ENCODE results near the gene MAU2. TPM values are rescaled to one million over a fixed set of nuclear protein-coding genes. Genes with fewer than 3 reads are reported as not detected.

MAU2 gene
- total and polyA plus RNA-seq, 10 of the 15 experiments (the other 5 are each of a cell fraction or from before 2014, with no cell fraction given): 1.8 to 47.2 (median 22.1) TPM

GRCh38 chr19:19341026-19341425 lies 20.4 kb downstream of the MAU2 start:
- peaks cover 13 to 45% of the 10 kb centered on the region in 2 experiments; a peak in 3 of 4 replicates for H3K36me3 ChIP-seq (ENCODE audit: control insufficient read depth in 2 of 2, insufficient read depth in 2 of 2, low read length in 1 of 2)
- H3K27ac ChIP-seq (ENCODE audit: control insufficient read depth, insufficient read depth): no peak overlapping the region
- no peaks in the 10 kb centered on the region for H3K4me1 ChIP-seq (ENCODE audit: control insufficient read depth, insufficient read depth, low read length)
- no peaks in the 10 kb centered on the region for H3K79me2 ChIP-seq (ENCODE audit: control insufficient read depth, insufficient read depth, low read length)
- in situ Hi-C loops (cut with MboI) (no loop called here), intact Hi-C loops (cut with micrococcal nuclease; ENCODE audit: unreplicated experiment) (no loop called here)
- H3K27me3 ChIP-seq (replicated peaks in 1 of 2; ENCODE audit: control insufficient read depth in 2 of 2, insufficient read depth in 2 of 2, low read length in 1 of 2): no peaks in the 10 kb centered on the region
- no peak overlapping the region for H3K4me3 ChIP-seq
- H2AFZ ChIP-seq (ENCODE audit: control insufficient read depth, low read depth, low read length): no peak overlapping the region
- ChIA-PET RAD21 (ENCODE audit: unreplicated experiment) (no interaction called here), SMC1A (ENCODE audit: uncharacterized antibody, unreplicated experiment) (no interaction called here), POLR2A (no interaction called here), CTCF (no interaction called here)
- 92% methylated on average over 11 of the region's 11 CpGs for WGBS (ENCODE audit: insufficient coverage, insufficient replicate concordance, low lambda C conversion rate, missing lambda C conversion rate)
- no peak overlapping the region for H3K9ac ChIP-seq (ENCODE audit: control insufficient read depth, insufficient read depth, low read length)
- no peak overlapping the region for H3K4me2 ChIP-seq (ENCODE audit: control insufficient read depth, insufficient read depth)
- ATAC-seq: no peak
- DNase-seq (ENCODE audit: low read depth, low spot score): no peak
- H3K9me3 ChIP-seq (replicated peaks; ENCODE audit: control insufficient read depth, insufficient read depth, low read length): no peaks in the 10 kb centered on the region
- no peak for FAIRE-seq
- H4K20me1 ChIP-seq (ENCODE audit: control insufficient read depth, insufficient read depth): no peaks in the 10 kb centered on the region
- no TSS peak for BruUV-seq (replicated peaks)
- TF ChIP-seq POLR2A (IDR thresholded peaks at IDR 0.05; ENCODE audit: low read depth, low read length) (peak; percentile 52; the same call in 1 of the 2 replicates), TBL1XR1 (IDR thresholded peaks at IDR 0.05; ENCODE audit: low read depth, low read length) (no peak)

DNA sequence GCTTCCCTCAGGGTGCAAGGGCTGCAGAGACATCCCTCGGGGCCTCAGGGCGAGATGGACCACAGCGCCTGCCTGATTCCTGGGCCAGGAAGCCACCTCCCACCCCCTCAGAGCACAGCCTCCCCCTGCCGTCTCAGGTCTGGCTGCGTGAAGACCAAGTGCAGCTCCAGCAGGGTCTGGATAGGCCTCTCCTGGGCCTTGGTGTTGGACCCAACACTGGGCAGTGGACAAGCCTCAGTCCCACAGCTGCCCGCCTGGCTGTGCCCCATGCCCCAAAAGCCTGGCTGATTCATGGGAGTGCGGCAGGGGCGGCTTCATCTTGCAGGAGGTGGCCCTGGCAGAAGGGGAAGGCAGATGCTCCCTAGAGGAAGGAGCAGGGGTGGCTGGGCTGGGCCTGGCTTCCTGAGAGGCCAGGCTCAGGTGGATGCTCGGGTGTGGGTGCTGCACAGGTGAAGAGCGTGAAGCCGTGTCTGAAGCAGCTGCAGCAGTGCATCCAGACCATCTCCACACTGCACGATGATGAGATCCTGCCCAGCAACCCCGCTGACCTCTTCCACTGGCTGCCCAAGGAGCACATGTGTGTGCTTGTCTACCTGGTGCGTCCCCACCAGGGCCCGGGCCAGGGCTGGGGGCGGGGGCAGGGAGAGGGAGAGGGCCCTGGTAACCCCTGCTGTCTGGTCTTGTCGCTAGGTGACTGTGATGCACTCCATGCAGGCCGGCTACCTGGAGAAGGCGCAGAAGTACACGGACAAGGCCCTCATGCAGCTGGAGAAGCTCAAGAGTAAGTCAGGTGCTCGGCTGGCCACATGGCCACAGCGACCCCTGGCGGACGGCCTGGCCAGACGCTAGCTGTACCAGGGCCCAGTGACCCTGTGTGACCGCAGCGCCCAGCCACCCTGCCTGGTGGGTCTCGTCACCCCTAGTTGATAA lies 21.7 kb downstream of the MAU2 start:
- Histone ChIP-seq H3K4me1 (ENCODE audit: control insufficient read depth, insufficient read depth, low read length) (no peaks in the 10 kb centered on the region), H3K9ac (ENCODE audit: control insufficient read depth, insufficient read depth, low read length) (no peak overlapping the region), H3K79me2 (ENCODE audit: control insufficient read depth, insufficient read depth, low read length) (no peaks in the 10 kb centered on the region), H3K4me2 (ENCODE audit: control insufficient read depth, insufficient read depth) (no peak overlapping the region), H4K20me1 (ENCODE audit: control insufficient read depth, insufficient read depth) (no peaks in the 10 kb centered on the region), H3K4me3 (no peak overlapping the region), H3K36me3 (ENCODE audit: control insufficient read depth in 2 of 2, insufficient read depth in 2 of 2, low read length in 1 of 2) (peaks cover 6 to 42% of the 10 kb centered on the region in 2 experiments; a peak in 3 of 4 replicates), H3K27ac (ENCODE audit: control insufficient read depth, insufficient read depth) (no peak overlapping the region), H3K9me3 (replicated peaks; ENCODE audit: control insufficient read depth, insufficient read depth, low read length) (no peaks in the 10 kb centered on the region), H3K27me3 (replicated peaks in 1 of 2; ENCODE audit: control insufficient read depth in 2 of 2, insufficient read depth in 2 of 2, low read length in 1 of 2) (no peaks in the 10 kb centered on the region), H2AFZ (ENCODE audit: control insufficient read depth, low read depth, low read length) (no peak overlapping the region)
- RAD21 ChIA-PET (ENCODE audit: unreplicated experiment): no interaction called here
- no peak for DNase-seq (ENCODE audit: low read depth, low spot score)
- POLR2A ChIA-PET: no interaction called here
- BruUV-seq (replicated peaks): no TSS peak
- SMC1A ChIA-PET (ENCODE audit: uncharacterized antibody, unreplicated experiment): no interaction called here
- in situ Hi-C loops (cut with MboI): no loop called here
- ATAC-seq: peak; percentile 95
- intact Hi-C loops (cut with micrococcal nuclease; ENCODE audit: unreplicated experiment): no loop called here
- FAIRE-seq: no peak
- TF ChIP-seq, protein P1, sequence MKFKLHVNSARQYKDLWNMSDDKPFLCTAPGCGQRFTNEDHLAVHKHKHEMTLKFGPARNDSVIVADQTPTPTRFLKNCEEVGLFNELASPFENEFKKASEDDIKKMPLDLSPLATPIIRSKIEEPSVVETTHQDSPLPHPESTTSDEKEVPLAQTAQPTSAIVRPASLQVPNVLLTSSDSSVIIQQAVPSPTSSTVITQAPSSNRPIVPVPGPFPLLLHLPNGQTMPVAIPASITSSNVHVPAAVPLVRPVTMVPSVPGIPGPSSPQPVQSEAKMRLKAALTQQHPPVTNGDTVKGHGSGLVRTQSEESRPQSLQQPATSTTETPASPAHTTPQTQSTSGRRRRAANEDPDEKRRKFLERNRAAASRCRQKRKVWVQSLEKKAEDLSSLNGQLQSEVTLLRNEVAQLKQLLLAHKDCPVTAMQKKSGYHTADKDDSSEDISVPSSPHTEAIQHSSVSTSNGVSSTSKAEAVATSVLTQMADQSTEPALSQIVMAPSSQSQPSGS (IDR thresholded peaks at IDR 0.05; ENCODE audit: low read length): no peak
- TF ChIP-seq, protein P2, sequence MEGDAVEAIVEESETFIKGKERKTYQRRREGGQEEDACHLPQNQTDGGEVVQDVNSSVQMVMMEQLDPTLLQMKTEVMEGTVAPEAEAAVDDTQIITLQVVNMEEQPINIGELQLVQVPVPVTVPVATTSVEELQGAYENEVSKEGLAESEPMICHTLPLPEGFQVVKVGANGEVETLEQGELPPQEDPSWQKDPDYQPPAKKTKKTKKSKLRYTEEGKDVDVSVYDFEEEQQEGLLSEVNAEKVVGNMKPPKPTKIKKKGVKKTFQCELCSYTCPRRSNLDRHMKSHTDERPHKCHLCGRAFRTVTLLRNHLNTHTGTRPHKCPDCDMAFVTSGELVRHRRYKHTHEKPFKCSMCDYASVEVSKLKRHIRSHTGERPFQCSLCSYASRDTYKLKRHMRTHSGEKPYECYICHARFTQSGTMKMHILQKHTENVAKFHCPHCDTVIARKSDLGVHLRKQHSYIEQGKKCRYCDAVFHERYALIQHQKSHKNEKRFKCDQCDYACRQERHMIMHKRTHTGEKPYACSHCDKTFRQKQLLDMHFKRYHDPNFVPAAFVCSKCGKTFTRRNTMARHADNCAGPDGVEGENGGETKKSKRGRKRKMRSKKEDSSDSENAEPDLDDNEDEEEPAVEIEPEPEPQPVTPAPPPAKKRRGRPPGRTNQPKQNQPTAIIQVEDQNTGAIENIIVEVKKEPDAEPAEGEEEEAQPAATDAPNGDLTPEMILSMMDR (IDR thresholded peaks at IDR 0.05 in 2 of 3, conservative IDR thresholded peaks at IDR 0.05 in 1 of 3; ENCODE audit: control insufficient read depth in 2 of 3, extremely low read depth in 1 of 3, insufficient read depth in 1 of 3, low read depth in 3 of 3, low read length in 3 of 3): peak; percentile 53 to 86 (median 72)
- TF ChIP-seq NR2F1 (conservative IDR thresholded peaks at IDR 0.05) (0 out of 2 replicates have a peak, but pooled peaks have one; percentile 23), BHLHE40 (IDR thresholded peaks at IDR 0.05; ENCODE audit: borderline replicate concordance in 1 of 2, low read depth in 2 of 2, low read length in 1 of 2) (peak in 1 of 2 experiments; percentile 24; a peak in 1 of 4 replicates), SMARCA5 (IDR thresholded peaks at IDR 0.05) (no peak), RAD21 (IDR thresholded peaks at IDR 0.05; ENCODE audit: insufficient read depth, low read depth, low read length) (peak; percentile 42), POLR2A (IDR thresholded peaks at IDR 0.05; ENCODE audit: low read depth, low read length) (peak; percentile 51)
- CTCF ChIA-PET: interaction anchor here (0.6 to 1.6 kb wide), 9 partner anchors 14 to 287 kb away, joined by 3 to 5 read pairs (median 3); partner anchors contain the start of gene GATAD2A
- 68% methylated on average over 25 of the region's 28 CpGs for WGBS (ENCODE audit: insufficient coverage, insufficient replicate concordance, low lambda C conversion rate, missing lambda C conversion rate)
